ENCODE data around the gene HSBP1L1. TPM values are rescaled to one million over a fixed set of nuclear protein-coding genes. Genes with fewer than 3 reads are reported as not detected.

HSBP1L1 gene
- total RNA-seq (2021; ENCODE audit: unreplicated experiment): 41.4 TPM
- polyA plus RNA-seq (2012): 26.9 and 30.7 TPM in 2 replicates
- Bru-seq, nascent RNA: percentile 88 among the genes with signal in this experiment
- BruChase-seq, experiment 1, labeled RNA remaining after a 6-hour chase: percentile 87 among the genes with signal in this experiment
- BruChase-seq, experiment 2, labeled RNA remaining after a 2-hour chase: percentile 88 among the genes with signal in this experiment
- long read RNA-seq, transcript HSBP1L1-201 (4 exons, 771 nt): major isoform, 11 of 29 reads
- long read RNA-seq, transcript HSBP1L1-204 (1 exons, 775 nt): minor isoform, 9 of 29 reads
- long read RNA-seq, partial matches to known transcripts: 0 of 29 reads
- long read RNA-seq, other reads (novel, unspliced or antisense): 9 of 29 reads

DNA sequence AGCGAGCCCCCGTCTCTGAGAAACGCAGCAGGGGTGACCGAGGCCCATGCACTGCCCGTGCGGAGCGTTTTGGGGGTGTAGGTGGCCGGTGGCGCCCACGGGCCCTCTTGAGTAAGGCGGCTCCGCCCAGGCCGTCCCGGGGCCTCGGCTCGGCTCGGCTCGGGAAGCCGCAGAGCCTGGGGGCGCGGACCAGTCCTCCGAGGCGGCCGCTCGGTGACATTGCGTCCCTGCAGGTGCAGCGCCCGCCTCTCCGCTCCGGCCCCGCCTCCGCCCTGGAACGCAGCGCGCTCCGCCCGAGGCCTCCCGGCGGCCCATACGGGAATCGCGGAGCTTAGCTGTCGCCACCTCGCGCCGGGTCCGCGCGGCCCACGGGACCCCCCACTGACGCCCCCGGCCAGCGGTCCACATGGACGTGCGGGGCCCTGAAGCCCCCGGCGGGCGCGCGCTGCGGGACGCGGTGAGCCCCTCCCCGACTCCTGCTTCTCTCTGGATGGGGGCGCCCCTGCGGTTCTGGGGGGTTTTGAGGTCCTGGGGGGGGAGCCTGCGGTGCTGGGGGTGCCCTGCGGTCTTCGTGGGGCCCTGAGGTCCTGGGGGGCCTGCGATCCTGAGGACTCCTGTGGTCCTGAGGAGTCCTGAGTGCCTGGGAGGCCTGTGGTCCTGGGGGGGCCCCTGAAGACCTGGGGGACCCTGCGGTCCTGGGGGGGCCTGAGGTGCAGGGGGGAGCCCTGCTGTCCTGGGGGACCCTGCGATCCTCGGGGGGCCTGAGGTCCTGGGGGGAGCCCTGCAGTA is at the start of gene HSBP1L1:
Gene HSBP1L1, plus strand, starts transcription at position 314 of the 789 bp plus-strand sequence. Its CDS starts 93 bp downstream, at position 407.
- H3K9ac ChIP-seq (ENCODE audit: low read length): peak within 1 kb of the TSS; percentile 92
- peak within 1 kb of the TSS; percentile 90 for H3K27ac ChIP-seq (ENCODE audit: low read depth, low read length)
- peaks cover 41% of the 10 kb centered on the region for H3K79me2 ChIP-seq (ENCODE audit: insufficient read depth, low read length)
- H3K9me2 ChIP-seq (ENCODE audit: insufficient read depth): no peaks in the 10 kb centered on the region
- H4K20me1 ChIP-seq (ENCODE audit: insufficient read depth): no peaks in the 10 kb centered on the region
- H3K36me3 ChIP-seq (ENCODE audit: control insufficient read depth in 1 of 2, insufficient read depth in 2 of 2, low read length in 2 of 2): 0 out of 4 replicates have a peak, but pooled peaks cover 0 to 3% of the 10 kb centered on the region in 2 experiments
- H2AFZ ChIP-seq (ENCODE audit: low read depth, low read length, poor library complexity, severe bottlenecking): no peak within 1 kb of the TSS
- no peaks in the 10 kb centered on the region for H3K27me3 ChIP-seq (ENCODE audit: insufficient read depth, low read length)
- peak within 1 kb of the TSS; percentile 76 to 83 for H3K4me3 ChIP-seq (replicated peaks in 1 of 2; ENCODE audit: low read depth in 1 of 2, low read length in 2 of 2)
- intact Hi-C loops (cut with micrococcal nuclease): loop anchor here (2.0 to 5.0 kb wide), 2 partner anchors 286 to 587 kb away; partner anchors contain the start of gene CTDP1
- ATAC-seq: peak; percentile 85
- peak; percentile 48 for DNase-seq (ENCODE audit: low read depth, low spot score)
- peaks cover 43 to 76% of the 10 kb centered on the region in 2 experiments for H3K4me1 ChIP-seq (ENCODE audit: control insufficient read depth in 1 of 2, insufficient read depth in 2 of 2, low read length in 2 of 2)
- CTCF ChIA-PET: no interaction called here
- BruUV-seq (replicated peaks): no TSS peak
- TF ChIP-seq CEBPB (IDR thresholded peaks at IDR 0.05; ENCODE audit: low read depth) (no peak), ZFX (IDR thresholded peaks at IDR 0.05) (peak; percentile 42), YY1 (IDR thresholded peaks at IDR 0.05; ENCODE audit: extremely low read depth, insufficient replicate concordance, low read depth, low read length) (peak; percentile 26), JUND (IDR thresholded peaks at IDR 0.05) (no peak), POLR2AphosphoS5 (IDR thresholded peaks at IDR 0.05; ENCODE audit: low read depth, low read length) (peak; percentile 74)
- TF ChIP-seq, protein P1, sequence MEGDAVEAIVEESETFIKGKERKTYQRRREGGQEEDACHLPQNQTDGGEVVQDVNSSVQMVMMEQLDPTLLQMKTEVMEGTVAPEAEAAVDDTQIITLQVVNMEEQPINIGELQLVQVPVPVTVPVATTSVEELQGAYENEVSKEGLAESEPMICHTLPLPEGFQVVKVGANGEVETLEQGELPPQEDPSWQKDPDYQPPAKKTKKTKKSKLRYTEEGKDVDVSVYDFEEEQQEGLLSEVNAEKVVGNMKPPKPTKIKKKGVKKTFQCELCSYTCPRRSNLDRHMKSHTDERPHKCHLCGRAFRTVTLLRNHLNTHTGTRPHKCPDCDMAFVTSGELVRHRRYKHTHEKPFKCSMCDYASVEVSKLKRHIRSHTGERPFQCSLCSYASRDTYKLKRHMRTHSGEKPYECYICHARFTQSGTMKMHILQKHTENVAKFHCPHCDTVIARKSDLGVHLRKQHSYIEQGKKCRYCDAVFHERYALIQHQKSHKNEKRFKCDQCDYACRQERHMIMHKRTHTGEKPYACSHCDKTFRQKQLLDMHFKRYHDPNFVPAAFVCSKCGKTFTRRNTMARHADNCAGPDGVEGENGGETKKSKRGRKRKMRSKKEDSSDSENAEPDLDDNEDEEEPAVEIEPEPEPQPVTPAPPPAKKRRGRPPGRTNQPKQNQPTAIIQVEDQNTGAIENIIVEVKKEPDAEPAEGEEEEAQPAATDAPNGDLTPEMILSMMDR (IDR thresholded peaks at IDR 0.05 in 2 of 3, conservative IDR thresholded peaks at IDR 0.05 in 1 of 3; ENCODE audit: borderline replicate concordance in 1 of 3, insufficient read depth in 1 of 3, low read depth in 2 of 3, low read length in 2 of 3): peak in 2 of 3 experiments; percentile 19 to 22; a peak in 1 of 6 replicates
- POLR2A ChIA-PET: interaction anchor here (0.6 to 1.4 kb wide), 4 partner anchors 13 to 43 kb away, joined by 3 to 7 read pairs (median 5); partner anchors contain the start of gene SLC66A2
- RAD21 ChIA-PET (ENCODE audit: low non-redundant PET in 1 of 2, low total read pairs in 2 of 2, uncharacterized antibody in 2 of 2, unreplicated experiment in 2 of 2): no interaction called here
- peak within 1 kb of the TSS; percentile 86 for H3K4me2 ChIP-seq (ENCODE audit: low read length)
- H3K9me3 ChIP-seq (ENCODE audit: control insufficient read depth in 1 of 2, insufficient read depth in 1 of 2, low read depth in 1 of 2, low read length in 2 of 2): no peaks in the 10 kb centered on the region
